IPS-18a (cell line): Measurements from ENCODE around the gene MDFI.

Source experiments
- H3K27ac ChIP-seq: one replicate; pipeline ENCODE4 v1.5.1; 2013; ENCODE audit warnings: low read length
- H3K27me3 ChIP-seq: one replicate; pipeline ENCODE4 v1.6.1; 2013; ENCODE audit warnings: mild to moderate bottlenecking, low read length; ENCODE audit not compliant: control insufficient read depth, insufficient read depth
- H3K36me3 ChIP-seq: one replicate; pipeline ENCODE4 v1.6.1; 2013; ENCODE audit warnings: low read depth, low read length; ENCODE audit not compliant: control insufficient read depth
- H3K4me1 ChIP-seq: one replicate; pipeline ENCODE4 v1.6.1; 2013; ENCODE audit warnings: low read depth, low read length; ENCODE audit not compliant: control insufficient read depth
- H3K4me3 ChIP-seq: one replicate; pipeline ENCODE4 v1.5.1; 2013; ENCODE audit warnings: low read length
- H3K9ac ChIP-seq: one replicate; pipeline ENCODE4 v1.6.1; 2013; ENCODE audit warnings: mild to moderate bottlenecking, low read length, moderate library complexity
- H3K9me3 ChIP-seq: one replicate; pipeline ENCODE4 v1.6.1; 2013; ENCODE audit warnings: low read depth, low read length; ENCODE audit not compliant: control insufficient read depth

The MDFI gene

DNA sequence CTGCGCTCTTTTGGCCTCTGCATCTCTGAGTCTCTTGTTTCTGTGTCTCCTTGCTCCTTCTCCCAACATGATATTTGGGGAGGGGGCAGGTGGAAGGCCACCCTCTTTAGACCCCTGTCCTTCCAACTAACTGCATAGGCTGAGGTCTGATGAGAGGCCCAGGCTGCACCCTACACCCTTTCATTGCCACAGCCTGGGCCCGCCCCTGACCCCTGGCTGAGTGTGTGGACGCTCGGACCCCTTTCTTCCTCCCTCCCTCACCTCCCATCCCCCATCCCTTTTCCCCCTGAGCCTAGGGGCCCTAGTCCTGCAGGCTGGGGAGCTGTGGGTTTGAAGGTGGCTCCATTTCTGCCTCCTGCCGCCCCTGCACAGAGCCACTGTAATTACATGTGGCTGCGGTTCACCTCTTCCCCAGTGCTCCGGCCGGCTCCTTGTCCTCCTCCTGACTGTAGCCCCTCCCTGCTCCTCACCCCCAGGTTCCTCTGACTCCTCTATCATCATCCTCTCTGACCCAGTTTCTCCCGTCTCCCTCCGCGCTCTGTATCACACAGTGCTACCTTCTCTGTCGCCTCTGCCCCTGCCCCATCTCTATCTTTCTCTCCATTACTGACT lies 6.8 kb downstream of the MDFI start:
- Histone ChIP-seq H3K27ac (no peak overlapping the region), H3K9ac (no peak overlapping the region), H3K27me3 (peaks cover 39% of the 10 kb centered on the region), H3K36me3 (no peaks in the 10 kb centered on the region), H3K4me3 (no peak overlapping the region), H3K9me3 (no peaks in the 10 kb centered on the region), H3K4me1 (peaks cover 21% of the 10 kb centered on the region)

DNA sequence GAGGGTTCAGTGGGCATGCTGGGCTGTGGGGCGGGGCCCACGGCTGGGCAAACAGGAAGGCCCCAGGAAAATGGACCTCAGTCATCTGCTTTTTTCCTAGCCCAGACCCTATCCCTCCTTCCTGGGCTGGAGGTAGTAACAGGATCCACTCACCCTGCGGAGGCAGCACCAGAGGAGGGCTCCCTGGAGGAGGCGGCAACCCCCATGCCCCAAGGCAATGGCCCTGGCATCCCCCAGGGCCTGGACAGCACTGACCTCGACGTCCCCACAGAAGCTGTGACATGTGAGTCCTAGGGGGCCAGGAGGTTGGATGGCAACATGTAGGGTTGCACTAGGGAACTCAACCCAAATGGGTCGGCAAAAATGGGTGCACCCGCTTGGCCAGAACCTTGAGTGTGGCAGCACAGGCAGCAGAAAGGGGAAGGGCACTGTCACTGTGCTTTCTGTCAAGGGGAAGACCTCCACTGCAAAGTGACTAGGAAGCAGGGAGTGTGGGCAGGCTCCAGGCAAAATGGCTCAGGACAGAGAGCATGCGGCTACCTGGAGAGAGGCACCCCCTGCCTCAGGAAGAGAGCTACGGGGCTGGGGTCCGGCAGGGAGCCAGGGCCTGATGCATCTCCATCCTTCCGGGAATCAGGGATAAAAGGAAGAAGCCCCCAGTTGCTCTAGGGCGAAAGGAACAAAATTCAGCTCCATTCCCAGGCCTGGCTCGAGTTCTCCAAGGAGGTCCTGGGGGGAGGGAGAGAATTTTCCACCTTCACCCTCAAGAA lies 7.9 kb downstream of the MDFI start:
- Histone ChIP-seq H3K27ac (no peak overlapping the region), H3K9ac (no peak overlapping the region), H3K4me1 (peaks cover 16% of the 10 kb centered on the region), H3K4me3 (no peak overlapping the region), H3K27me3 (peaks cover 28% of the 10 kb centered on the region), H3K9me3 (no peaks in the 10 kb centered on the region), H3K36me3 (peaks cover 3% of the 10 kb centered on the region)

DNA sequence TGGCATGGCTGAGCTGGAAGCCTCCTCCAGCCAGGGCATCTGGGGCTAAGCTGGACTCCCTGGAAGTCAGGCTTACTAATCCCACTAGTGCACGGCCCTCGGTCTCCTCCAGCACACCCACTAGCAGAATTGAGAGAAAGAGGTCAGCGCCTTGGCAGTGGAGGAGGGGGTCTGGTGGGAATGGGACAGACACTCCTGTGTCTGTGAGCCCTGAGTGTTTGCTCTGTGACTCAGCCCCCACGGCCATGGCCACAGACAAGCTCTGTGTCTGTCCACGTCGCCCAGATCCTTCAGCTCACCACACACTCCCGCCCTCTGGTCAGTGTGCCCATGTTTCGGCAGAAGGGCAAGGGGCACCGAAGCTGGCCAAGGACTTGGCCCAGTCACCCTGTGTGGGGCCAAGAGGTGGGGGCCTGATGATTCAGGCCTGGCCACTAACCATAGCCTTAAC lies 8.8 kb downstream of the MDFI start:
- Histone ChIP-seq H3K9ac (no peak overlapping the region), H3K4me1 (peaks cover 16% of the 10 kb centered on the region), H3K9me3 (no peaks in the 10 kb centered on the region), H3K36me3 (peaks cover 4% of the 10 kb centered on the region), H3K27ac (no peak overlapping the region), H3K27me3 (peaks cover 20% of the 10 kb centered on the region), H3K4me3 (no peak overlapping the region)

GRCh38 chr6:41648070-41648585 lies 9.9 kb downstream of the MDFI start:
- H3K27me3 ChIP-seq = peaks cover 14% of the 10 kb centered on the region
- no peak overlapping the region for H3K9ac ChIP-seq
- H3K27ac ChIP-seq = no peak overlapping the region
- peaks cover 16% of the 10 kb centered on the region for H3K4me1 ChIP-seq
- peaks cover 4% of the 10 kb centered on the region for H3K36me3 ChIP-seq
- H3K9me3 ChIP-seq = no peaks in the 10 kb centered on the region
- no peak overlapping the region for H3K4me3 ChIP-seq

GRCh38 chr6:41648921-41649320 lies 10.7 kb downstream of the MDFI start:
- no peak overlapping the region for H3K27ac ChIP-seq
- H3K27me3 ChIP-seq = peaks cover 14% of the 10 kb centered on the region
- peaks cover 16% of the 10 kb centered on the region for H3K4me1 ChIP-seq
- peaks cover 4% of the 10 kb centered on the region for H3K36me3 ChIP-seq
- no peaks in the 10 kb centered on the region for H3K9me3 ChIP-seq
- H3K9ac ChIP-seq = no peak overlapping the region
- H3K4me3 ChIP-seq = no peak overlapping the region

- Histone ChIP-seq H3K9me3 (no peaks in the 10 kb centered on the region), H3K9ac (no peak overlapping the region), H3K4me3 (no peak overlapping the region), H3K4me1 (peaks cover 13% of the 10 kb centered on the region), H3K27me3 (peaks cover 14% of the 10 kb centered on the region), H3K27ac (no peak overlapping the region), H3K36me3 (peaks cover 4% of the 10 kb centered on the region)
Measured at GRCh38 chr6:41649596-41649995, 11.3 kb downstream of the MDFI start.

DNA sequence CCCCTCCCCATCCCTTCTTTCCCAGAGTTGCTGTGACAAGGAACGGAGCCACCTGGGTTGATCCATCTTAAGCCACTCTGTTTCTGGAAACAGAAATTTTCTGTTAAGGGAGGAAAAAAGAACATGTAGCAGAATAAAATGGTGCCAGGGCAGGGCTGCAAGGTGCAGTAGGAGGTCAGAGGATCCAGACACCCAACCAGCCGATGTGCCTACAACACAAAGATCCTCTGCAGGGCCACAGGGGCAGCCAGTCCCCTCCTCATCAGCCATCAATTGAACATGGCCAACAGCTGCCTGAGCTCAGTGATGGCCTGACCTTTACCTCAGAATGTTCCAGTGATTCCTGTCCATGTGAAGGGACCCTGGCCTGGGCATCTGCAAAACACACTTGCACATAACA lies 11.9 kb downstream of the MDFI start:
- H3K36me3 ChIP-seq = peaks cover 4% of the 10 kb centered on the region
- H3K4me1 ChIP-seq = peaks cover 7% of the 10 kb centered on the region
- no peak overlapping the region for H3K4me3 ChIP-seq
- H3K27ac ChIP-seq = no peak overlapping the region
- H3K9me3 ChIP-seq = no peaks in the 10 kb centered on the region
- peaks cover 11% of the 10 kb centered on the region for H3K27me3 ChIP-seq
- no peak overlapping the region for H3K9ac ChIP-seq

- H3K27ac ChIP-seq = no peak overlapping the region
- H3K27me3 ChIP-seq = no peaks in the 10 kb centered on the region
- no peaks in the 10 kb centered on the region for H3K4me1 ChIP-seq
- H3K36me3 ChIP-seq = peaks cover 4% of the 10 kb centered on the region
- no peak overlapping the region for H3K9ac ChIP-seq
- H3K9me3 ChIP-seq = no peaks in the 10 kb centered on the region
- H3K4me3 ChIP-seq = no peak overlapping the region
Measured at GRCh38 chr6:41651246-41651961, 13.1 kb downstream of the MDFI start.

- no peak overlapping the region for H3K9ac ChIP-seq
- H3K9me3 ChIP-seq = no peaks in the 10 kb centered on the region
- peaks cover 4% of the 10 kb centered on the region for H3K36me3 ChIP-seq
- H3K27me3 ChIP-seq = no peaks in the 10 kb centered on the region
- H3K4me1 ChIP-seq = no peaks in the 10 kb centered on the region
- H3K27ac ChIP-seq = no peak overlapping the region
- H3K4me3 ChIP-seq = no peak overlapping the region
Measured at GRCh38 chr6:41651962-41652657, 13.8 kb downstream of the MDFI start.

DNA sequence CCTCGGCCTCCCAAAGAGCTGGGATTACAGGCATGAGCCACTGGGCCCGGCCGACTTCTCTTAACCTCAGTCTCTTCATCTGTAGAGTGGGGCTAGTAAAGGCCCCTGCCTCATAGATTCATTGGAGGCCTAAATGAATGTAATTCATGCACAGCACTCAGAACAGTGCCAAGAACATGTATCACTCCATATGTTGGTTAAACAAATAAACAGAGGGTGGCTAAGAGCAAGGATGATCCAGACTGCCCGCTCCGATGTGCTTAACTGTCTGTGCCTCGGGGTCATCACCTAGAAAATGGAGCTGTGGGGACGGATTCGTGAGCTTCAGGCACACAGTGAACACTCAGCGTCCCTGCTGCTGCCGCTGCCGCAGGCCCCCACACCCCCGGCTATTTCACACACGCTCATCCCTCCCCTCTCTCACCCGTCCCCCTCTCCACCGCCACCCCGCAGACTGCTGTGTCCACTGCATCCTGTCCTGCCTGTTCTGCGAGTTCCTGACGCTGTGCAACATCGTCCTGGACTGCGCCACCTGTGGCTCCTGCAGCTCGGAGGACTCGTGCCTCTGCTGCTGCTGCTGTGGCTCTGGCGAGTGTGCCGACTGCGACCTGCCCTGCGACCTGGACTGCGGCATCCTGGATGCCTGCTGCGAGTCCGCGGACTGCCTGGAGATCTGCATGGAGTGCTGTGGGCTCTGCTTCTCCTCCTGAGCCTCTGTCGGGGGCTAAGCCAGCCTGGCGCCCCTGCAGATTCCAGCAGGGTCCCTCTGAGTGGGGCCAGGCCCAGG lies 14.8 kb downstream of the MDFI start:
- Histone ChIP-seq H3K27me3 (no peaks in the 10 kb centered on the region), H3K36me3 (peaks cover 4% of the 10 kb centered on the region), H3K4me1 (no peaks in the 10 kb centered on the region), H3K9ac (no peak overlapping the region), H3K27ac (no peak overlapping the region), H3K9me3 (no peaks in the 10 kb centered on the region), H3K4me3 (no peak overlapping the region)
